ENCODE results near the gene MAF. TPM values are rescaled to one million over a fixed set of nuclear protein-coding genes. Genes with fewer than 3 reads are reported as not detected.
A peak's percentile ranks its signal among the peaks of the same experiment; 100 is the strongest.

MAF gene
- total and polyA plus RNA-seq, 2 of the 4 experiments (the other 2 are of a cell fraction): under 0.01 to 0.02 TPM

DNA sequence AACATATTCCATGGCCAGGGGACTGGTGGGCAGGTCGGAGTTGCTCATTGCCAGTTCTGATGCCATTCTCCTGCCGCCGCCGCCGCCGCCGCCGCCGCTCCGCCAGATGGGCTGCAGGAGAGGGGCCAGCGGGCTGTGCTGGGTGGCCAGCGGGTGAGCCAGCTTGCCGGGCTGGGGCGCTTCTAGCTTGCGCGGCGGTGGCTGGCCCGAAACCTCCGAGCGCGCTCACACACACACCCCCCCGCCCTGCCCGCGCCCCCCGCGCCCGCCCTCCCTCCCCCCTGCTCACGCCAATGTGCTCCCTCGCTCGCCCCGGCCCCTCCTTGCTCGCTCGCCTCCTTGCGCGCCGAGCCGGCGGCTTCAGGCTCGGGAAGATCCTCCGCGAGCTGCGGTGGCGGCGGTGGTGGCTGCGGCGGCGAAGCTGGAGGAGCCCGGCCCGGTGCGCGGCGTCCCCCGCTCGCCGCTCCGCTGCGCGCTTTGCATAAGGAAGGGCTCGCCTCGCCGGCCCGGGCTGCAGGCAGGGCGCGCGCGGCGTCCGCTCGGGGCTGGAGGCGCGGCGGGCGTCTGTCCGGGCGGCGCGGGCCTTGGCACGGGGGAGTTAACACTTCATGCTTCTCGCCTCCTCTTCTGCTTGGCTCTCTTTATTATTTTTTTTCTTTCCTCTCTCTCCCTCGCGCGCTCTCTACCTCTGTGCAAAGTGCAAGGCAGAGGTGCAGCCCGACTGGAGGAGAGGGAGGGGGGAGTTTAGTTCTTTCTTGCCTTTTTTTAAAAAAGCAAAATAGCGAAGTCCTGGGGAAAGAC, 500 bp downstream of the MAF start:
- Histone ChIP-seq H2AFZ (replicated peaks; ENCODE audit: low read length, poor library complexity) (peak overlapping the region; percentile 67), H2AK5ac (ENCODE audit: low read depth, low read length) (no peak overlapping the region), H3K56ac (ENCODE audit: extremely low read depth, insufficient read depth, low read length) (no peak overlapping the region), H2BK5ac (ENCODE audit: low read depth, low read length, poor library complexity, severe bottlenecking) (no peak overlapping the region), H2BK120ac (ENCODE audit: low read depth, low read length) (no peak overlapping the region), H3K23ac (ENCODE audit: low read depth, low read length) (no peak overlapping the region), H2AK9ac (replicated peaks; ENCODE audit: low read depth, low read length, poor library complexity) (no peak overlapping the region), H3K36me3 (ENCODE audit: control insufficient read depth, insufficient read depth, low read length) (no peaks in the 10 kb centered on the region), H2BK15ac (ENCODE audit: low read depth, low read length) (no peak overlapping the region), H3K79me1 (ENCODE audit: low read depth in 1 of 2, low read length in 2 of 2) (no peaks in the 10 kb centered on the region), H4K91ac (ENCODE audit: insufficient read depth, low read depth, low read length) (no peak overlapping the region), H4K20me1 (ENCODE audit: insufficient read depth, low read length) (no peaks in the 10 kb centered on the region), H3K4me1 (ENCODE audit: control insufficient read depth, insufficient read depth, low read length) (no peaks in the 10 kb centered on the region), H3K9ac (ENCODE audit: low read depth, low read length) (no peak overlapping the region), H3K4me3 (ENCODE audit: insufficient read depth, low read depth, low read length) (peak overlapping the region; percentile 25), H3K27me3 (ENCODE audit: control insufficient read depth, insufficient read depth, low read length) (peaks cover 19% of the 10 kb centered on the region), H3K27ac (ENCODE audit: insufficient read depth, low read length) (no peak overlapping the region), H3K18ac (ENCODE audit: low read depth, low read length) (no peak overlapping the region), H4K8ac (ENCODE audit: low read depth in 2 of 2, low read length in 2 of 2) (no peak overlapping the region), H3K4ac (ENCODE audit: low read depth, low read length) (no peak overlapping the region), H3K9me1 (ENCODE audit: insufficient read depth, low read length) (no peaks in the 10 kb centered on the region), H4K5ac (ENCODE audit: low read depth, low read length) (no peak overlapping the region), H3K4me2 (ENCODE audit: low read depth, low read length) (peak overlapping the region; percentile 6), H2BK20ac (ENCODE audit: low read depth, low read length) (no peak overlapping the region), H3K14ac (replicated peaks; ENCODE audit: low read depth, low read length) (no peak overlapping the region), H3K9me3 (ENCODE audit: control insufficient read depth, insufficient read depth, low read length) (no peaks in the 10 kb centered on the region)
- DNase-seq (no peak), ATAC-seq (ENCODE audit: low read depth) (peak; percentile 70)
- BruUV-seq (replicated peaks): no TSS peak
- WGBS, 2 experiments (ENCODE audit: extremely low coverage in 2 of 2, insufficient read length in 1 of 2): 0% methylated on average over 1 of the region's 84 CpGs; no CpG with 5 or more reads in 1 of the 2 experiments
- no peak for TF ChIP-seq RFX5 (IDR thresholded peaks at IDR 0.05; ENCODE audit: low read depth, low read length)
- TF ChIP-seq MXI1 (IDR thresholded peaks at IDR 0.05; ENCODE audit: borderline replicate concordance, low read depth, low read length): no peak
- TF ChIP-seq CHD1 (IDR thresholded peaks at IDR 0.05; ENCODE audit: low read depth, low read length): no peak
- no peak for TF ChIP-seq RCOR1 (IDR thresholded peaks at IDR 0.05; ENCODE audit: insufficient replicate concordance, low read length)
- TF ChIP-seq RAD21 (IDR thresholded peaks at IDR 0.05; ENCODE audit: low read length): no peak
- no peak for TF ChIP-seq MAZ (IDR thresholded peaks at IDR 0.05; ENCODE audit: borderline replicate concordance, low read depth, low read length)
- TF ChIP-seq MAFK (IDR thresholded peaks at IDR 0.05; ENCODE audit: low read depth, low read length): no peak
- TF ChIP-seq FOS (IDR thresholded peaks at IDR 0.05; ENCODE audit: low read depth, low read length): no peak
- TF ChIP-seq, protein P1, sequence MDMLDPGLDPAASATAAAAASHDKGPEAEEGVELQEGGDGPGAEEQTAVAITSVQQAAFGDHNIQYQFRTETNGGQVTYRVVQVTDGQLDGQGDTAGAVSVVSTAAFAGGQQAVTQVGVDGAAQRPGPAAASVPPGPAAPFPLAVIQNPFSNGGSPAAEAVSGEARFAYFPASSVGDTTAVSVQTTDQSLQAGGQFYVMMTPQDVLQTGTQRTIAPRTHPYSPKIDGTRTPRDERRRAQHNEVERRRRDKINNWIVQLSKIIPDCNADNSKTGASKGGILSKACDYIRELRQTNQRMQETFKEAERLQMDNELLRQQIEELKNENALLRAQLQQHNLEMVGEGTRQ (IDR thresholded peaks at IDR 0.05; ENCODE audit: low read depth, low read length): no peak
- TF ChIP-seq, protein P2, sequence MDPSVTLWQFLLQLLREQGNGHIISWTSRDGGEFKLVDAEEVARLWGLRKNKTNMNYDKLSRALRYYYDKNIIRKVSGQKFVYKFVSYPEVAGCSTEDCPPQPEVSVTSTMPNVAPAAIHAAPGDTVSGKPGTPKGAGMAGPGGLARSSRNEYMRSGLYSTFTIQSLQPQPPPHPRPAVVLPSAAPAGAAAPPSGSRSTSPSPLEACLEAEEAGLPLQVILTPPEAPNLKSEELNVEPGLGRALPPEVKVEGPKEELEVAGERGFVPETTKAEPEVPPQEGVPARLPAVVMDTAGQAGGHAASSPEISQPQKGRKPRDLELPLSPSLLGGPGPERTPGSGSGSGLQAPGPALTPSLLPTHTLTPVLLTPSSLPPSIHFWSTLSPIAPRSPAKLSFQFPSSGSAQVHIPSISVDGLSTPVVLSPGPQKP (IDR thresholded peaks at IDR 0.05; ENCODE audit: borderline replicate concordance, low read depth, low read length): no peak
- TF ChIP-seq POLR2A (IDR thresholded peaks at IDR 0.05; ENCODE audit: low read depth, low read length): no peak
- no peak for TF ChIP-seq BHLHE40 (IDR thresholded peaks at IDR 0.05; ENCODE audit: low read depth, low read length)
- TF ChIP-seq, protein P3, sequence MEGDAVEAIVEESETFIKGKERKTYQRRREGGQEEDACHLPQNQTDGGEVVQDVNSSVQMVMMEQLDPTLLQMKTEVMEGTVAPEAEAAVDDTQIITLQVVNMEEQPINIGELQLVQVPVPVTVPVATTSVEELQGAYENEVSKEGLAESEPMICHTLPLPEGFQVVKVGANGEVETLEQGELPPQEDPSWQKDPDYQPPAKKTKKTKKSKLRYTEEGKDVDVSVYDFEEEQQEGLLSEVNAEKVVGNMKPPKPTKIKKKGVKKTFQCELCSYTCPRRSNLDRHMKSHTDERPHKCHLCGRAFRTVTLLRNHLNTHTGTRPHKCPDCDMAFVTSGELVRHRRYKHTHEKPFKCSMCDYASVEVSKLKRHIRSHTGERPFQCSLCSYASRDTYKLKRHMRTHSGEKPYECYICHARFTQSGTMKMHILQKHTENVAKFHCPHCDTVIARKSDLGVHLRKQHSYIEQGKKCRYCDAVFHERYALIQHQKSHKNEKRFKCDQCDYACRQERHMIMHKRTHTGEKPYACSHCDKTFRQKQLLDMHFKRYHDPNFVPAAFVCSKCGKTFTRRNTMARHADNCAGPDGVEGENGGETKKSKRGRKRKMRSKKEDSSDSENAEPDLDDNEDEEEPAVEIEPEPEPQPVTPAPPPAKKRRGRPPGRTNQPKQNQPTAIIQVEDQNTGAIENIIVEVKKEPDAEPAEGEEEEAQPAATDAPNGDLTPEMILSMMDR (conservative IDR thresholded peaks at IDR 0.05; ENCODE audit: low read depth, low read length): no peak
- no peak for TF ChIP-seq NFE2L2 (IDR thresholded peaks at IDR 0.05; ENCODE audit: low read depth, low read length)
- no peak for TF ChIP-seq CEBPB (IDR thresholded peaks at IDR 0.05; ENCODE audit: low read depth, low read length)
- dilution Hi-C loops (cut with HindIII; ENCODE audit: low sequenced_read_pairs, unreplicated experiment) (no loop called here), in situ Hi-C loops (cut with MboI; ENCODE audit: low sequenced_read_pairs) (loop anchor here (10.0 kb wide), 1 partner anchor 1475 kb away; no protein-coding TSS in a partner anchor), intact Hi-C loops (cut with micrococcal nuclease) (loop anchor here (5.0 to 10.0 kb wide), 2 partner anchors 767 to 1365 kb away; no protein-coding TSS in a partner anchor)
- CTCF ChIA-PET: interaction anchor here (0.6 kb wide), 1 partner anchor 13 kb away, joined by 3 read pairs; no protein-coding TSS in a partner anchor
- POLR2A ChIA-PET (ENCODE audit: unreplicated experiment): no interaction called here

Measured in IMR-90 (cell line).